OCI-LY3 (cell line): ENCODE data around the gene BBX.

ENCODE experiments used
- CTCF ChIP-seq: fragments of 200-600, 300-600 bp; sonication (generic); IDR thresholded peaks from 2 replicates; pipeline ENCODE4 v1.5.1; 2014; ENCODE audit warnings: antibody characterized with exemption, low read length, low read depth
- EZH2phosphoT487 ChIP-seq: fragments of 200-600 bp; shearing (Covaris generic); IDR thresholded peaks from 2 replicates; pipeline ENCODE4 v1.6.1; 2018; ENCODE audit warnings: antibody characterized with exemption, mixed run types, low read depth

GRCh38 chr3:107738486-107739183 lies 215.9 kb downstream of the BBX start:
- no peak for TF ChIP-seq CTCF
- no peak for TF ChIP-seq EZH2phosphoT487
